Lower leg skin (tissue), 3 donors: ENCODE measurements around the gene TRMU.
"Not testable (repeated sequence)": the region's sequence is repeated elsewhere in the genome, so short reads cannot be mapped to it uniquely, and the experiment has no call there.

Experiments used
- POLR2A ChIP-seq, 2 donors: fragments of 450-650 bp; IDR thresholded peaks; one replicate each; pipeline ENCODE4 v1.6.1; 2016 to 2017; ENCODE audit warnings: antibody characterized with exemption in 2 of 2, mild to moderate bottlenecking in 1 of 2, moderate library complexity in 1 of 2
- TF ChIP-seq, protein P1 (sequence below), 3 donors: fragments of 450-650 bp; IDR thresholded peaks; one replicate each; pipeline ENCODE4 v1.5.1; 2016; ENCODE audit warnings: antibody characterized with exemption in 3 of 3, mild to moderate bottlenecking in 3 of 3, moderate library complexity in 2 of 3

DNA sequence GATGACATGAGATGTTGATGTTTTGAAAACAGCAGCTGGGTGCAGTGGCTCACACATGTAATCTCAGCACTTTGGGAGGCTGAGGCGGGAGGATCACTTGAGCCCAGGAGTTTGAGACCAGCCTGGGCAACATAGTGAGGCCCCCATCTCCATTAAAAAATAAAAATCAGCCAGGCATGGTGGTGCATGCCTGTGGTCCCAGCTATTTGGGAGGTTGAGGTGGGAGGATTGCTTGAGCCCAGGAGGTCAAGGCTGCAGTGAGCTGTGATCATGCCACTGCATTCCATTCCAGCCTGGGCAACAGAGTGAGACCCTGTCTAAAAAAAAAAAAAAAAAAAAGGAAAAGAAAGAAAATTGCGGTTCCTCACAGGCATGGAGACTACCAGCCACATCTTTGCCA, 22.7 kb upstream of the TRMU start:
- TF ChIP-seq, protein P1, sequence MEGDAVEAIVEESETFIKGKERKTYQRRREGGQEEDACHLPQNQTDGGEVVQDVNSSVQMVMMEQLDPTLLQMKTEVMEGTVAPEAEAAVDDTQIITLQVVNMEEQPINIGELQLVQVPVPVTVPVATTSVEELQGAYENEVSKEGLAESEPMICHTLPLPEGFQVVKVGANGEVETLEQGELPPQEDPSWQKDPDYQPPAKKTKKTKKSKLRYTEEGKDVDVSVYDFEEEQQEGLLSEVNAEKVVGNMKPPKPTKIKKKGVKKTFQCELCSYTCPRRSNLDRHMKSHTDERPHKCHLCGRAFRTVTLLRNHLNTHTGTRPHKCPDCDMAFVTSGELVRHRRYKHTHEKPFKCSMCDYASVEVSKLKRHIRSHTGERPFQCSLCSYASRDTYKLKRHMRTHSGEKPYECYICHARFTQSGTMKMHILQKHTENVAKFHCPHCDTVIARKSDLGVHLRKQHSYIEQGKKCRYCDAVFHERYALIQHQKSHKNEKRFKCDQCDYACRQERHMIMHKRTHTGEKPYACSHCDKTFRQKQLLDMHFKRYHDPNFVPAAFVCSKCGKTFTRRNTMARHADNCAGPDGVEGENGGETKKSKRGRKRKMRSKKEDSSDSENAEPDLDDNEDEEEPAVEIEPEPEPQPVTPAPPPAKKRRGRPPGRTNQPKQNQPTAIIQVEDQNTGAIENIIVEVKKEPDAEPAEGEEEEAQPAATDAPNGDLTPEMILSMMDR (IDR thresholded peaks at IDR 0.05): not testable (repeated sequence)
- not testable (repeated sequence) for TF ChIP-seq POLR2A (IDR thresholded peaks at IDR 0.05)
